Measurements from ENCODE around the gene TRAIP.

TRAIP gene

GRCh38 chr3:49855662-49856061 is 702 bp downstream of the TRAIP start:
- no peak for DNase-seq (ENCODE audit: extremely low read depth, insufficient read length)
- H3K36me3 ChIP-seq (ENCODE audit: control insufficient read depth, insufficient read depth, low read length): no peaks in the 10 kb centered on the region
- no peak for TF ChIP-seq CTCF (IDR thresholded peaks at IDR 0.05; ENCODE audit: insufficient read depth, low read length, poor library complexity, severe bottlenecking)
- no peaks in the 10 kb centered on the region; the same call in 1 of the 2 replicates for H3K27me3 ChIP-seq (replicated peaks; ENCODE audit: control insufficient read depth, insufficient read depth, low read length)
- H3K4me3 ChIP-seq (replicated peaks; ENCODE audit: low read depth, low read length): peak overlapping the region; percentile 95

DNA sequence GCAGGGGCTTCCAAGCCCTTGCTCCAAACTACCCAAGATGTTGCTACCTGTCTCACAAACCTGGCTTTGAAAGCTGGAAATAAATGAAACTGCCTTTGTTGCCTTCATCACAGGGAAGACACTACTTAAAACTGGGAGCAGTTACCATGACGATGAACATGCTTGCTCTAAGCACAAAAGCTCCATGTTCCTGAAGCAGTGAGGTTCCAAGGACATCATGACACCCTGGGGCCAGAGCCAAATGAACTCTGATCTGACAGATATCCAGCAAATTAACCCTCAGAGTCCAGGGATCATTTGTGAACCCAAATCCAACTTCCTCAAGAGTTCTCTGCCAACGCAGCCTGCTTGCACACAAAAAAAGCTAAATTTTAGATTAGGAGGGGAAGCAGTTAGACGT is 10.7 kb downstream of the TRAIP start:
- peaks cover 13% of the 10 kb centered on the region for H3K36me3 ChIP-seq (ENCODE audit: control insufficient read depth, insufficient read depth, low read length)
- no peak for DNase-seq (ENCODE audit: extremely low read depth, insufficient read length)
- no peak for TF ChIP-seq CTCF (IDR thresholded peaks at IDR 0.05; ENCODE audit: insufficient read depth, low read length, poor library complexity, severe bottlenecking)
- no peaks in the 10 kb centered on the region for H3K27me3 ChIP-seq (replicated peaks; ENCODE audit: control insufficient read depth, insufficient read depth, low read length)
- no peak overlapping the region for H3K4me3 ChIP-seq (replicated peaks; ENCODE audit: low read depth, low read length)

DNA sequence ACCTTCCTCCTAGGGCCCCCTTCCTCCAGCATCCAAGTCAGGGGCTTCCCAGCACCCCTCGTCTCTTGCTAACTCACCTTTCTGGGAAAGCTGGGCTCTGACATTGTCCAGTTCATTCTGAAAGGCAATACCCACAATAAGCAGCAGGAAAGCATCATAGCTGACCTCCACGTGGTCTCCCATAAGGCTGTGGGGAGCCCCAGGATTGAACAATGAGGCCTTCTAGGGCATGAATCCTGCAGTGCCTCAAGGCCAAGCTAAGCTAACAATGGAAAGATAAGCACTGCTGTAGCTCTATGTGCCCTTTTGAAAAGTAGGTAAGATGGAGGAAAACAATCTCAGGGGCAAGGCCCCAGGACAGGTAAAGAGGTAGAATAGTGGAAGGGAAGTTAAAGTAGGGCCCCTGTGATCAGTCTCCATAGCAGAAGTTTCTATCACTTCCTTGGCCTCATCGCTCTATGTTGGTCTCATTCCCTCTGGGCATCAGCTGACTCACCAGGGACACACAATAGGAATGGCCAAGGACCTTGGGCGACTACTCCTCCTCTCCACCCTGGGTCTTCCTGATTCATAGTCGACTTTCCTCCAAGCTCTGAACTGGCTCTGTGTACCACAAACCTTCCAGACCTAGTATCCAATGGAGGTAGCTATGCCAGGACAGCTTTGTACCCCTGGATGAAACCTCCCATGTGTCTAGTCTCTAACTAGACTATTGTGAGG is 11.7 kb downstream of the TRAIP start:
- no peak for TF ChIP-seq CTCF (IDR thresholded peaks at IDR 0.05; ENCODE audit: insufficient read depth, low read length, poor library complexity, severe bottlenecking)
- Histone ChIP-seq H3K36me3 (ENCODE audit: control insufficient read depth, insufficient read depth, low read length) (peaks cover 17% of the 10 kb centered on the region), H3K27me3 (replicated peaks; ENCODE audit: control insufficient read depth, insufficient read depth, low read length) (no peaks in the 10 kb centered on the region), H3K4me3 (replicated peaks; ENCODE audit: low read depth, low read length) (no peak overlapping the region)
- no peak for DNase-seq (ENCODE audit: extremely low read depth, insufficient read length)

- Histone ChIP-seq H3K27me3 (replicated peaks; ENCODE audit: control insufficient read depth, insufficient read depth, low read length) (no peaks in the 10 kb centered on the region), H3K36me3 (ENCODE audit: control insufficient read depth, insufficient read depth, low read length) (peaks cover 20% of the 10 kb centered on the region), H3K4me3 (replicated peaks; ENCODE audit: low read depth, low read length) (no peak overlapping the region)
- no peak for DNase-seq (ENCODE audit: extremely low read depth, insufficient read length)
- TF ChIP-seq CTCF (IDR thresholded peaks at IDR 0.05; ENCODE audit: insufficient read depth, low read length, poor library complexity, severe bottlenecking): no peak
Observed at GRCh38 chr3:49842843-49843517, 13.4 kb downstream of the TRAIP start.

- DNase-seq (ENCODE audit: extremely low read depth, insufficient read length): no peak
- H3K27me3 ChIP-seq (replicated peaks; ENCODE audit: control insufficient read depth, insufficient read depth, low read length): no peaks in the 10 kb centered on the region
- no peak for TF ChIP-seq CTCF (IDR thresholded peaks at IDR 0.05; ENCODE audit: insufficient read depth, low read length, poor library complexity, severe bottlenecking)
- no peak overlapping the region for H3K4me3 ChIP-seq (replicated peaks; ENCODE audit: low read depth, low read length)
- H3K36me3 ChIP-seq (ENCODE audit: control insufficient read depth, insufficient read depth, low read length): peaks cover 22% of the 10 kb centered on the region
Observed at GRCh38 chr3:49841806-49842205, 14.6 kb downstream of the TRAIP start.
